GM19193 (cell line): Measurements from ENCODE around the gene DSCAM.

Source experiments
- POLR2A ChIP-seq: IDR thresholded peaks from 4 replicates; pipeline ENCODE4 v1.6.1; 2011; ENCODE audit not compliant: insufficient read depth, insufficient read length; ENCODE audit errors: extremely low read depth

The DSCAM gene

GRCh38 chr21:40282912-40283886 is 563.8 kb downstream of the DSCAM start:
- no peak for TF ChIP-seq POLR2A

- no peak for TF ChIP-seq POLR2A
These were observed 568.6 kb downstream of the DSCAM start for GRCh38 chr21:40278345-40278744.

GRCh38 chr21:40276001-40276400 is 571.0 kb downstream of the DSCAM start:
- no peak for TF ChIP-seq POLR2A

GRCh38 chr21:40272037-40272436 is 574.9 kb downstream of the DSCAM start:
- TF ChIP-seq POLR2A, result no peak

GRCh38 chr21:40271164-40271563 is 575.8 kb downstream of the DSCAM start:
- TF ChIP-seq POLR2A, result no peak

- TF ChIP-seq POLR2A, result no peak
These were observed 576.9 kb downstream of the DSCAM start for GRCh38 chr21:40270047-40270446.

GRCh38 chr21:40269239-40269638 is 577.7 kb downstream of the DSCAM start:
- no peak for TF ChIP-seq POLR2A

GRCh38 chr21:40257342-40257741 is 589.6 kb downstream of the DSCAM start:
- no peak for TF ChIP-seq POLR2A

- no peak for TF ChIP-seq POLR2A
These were observed 591.2 kb downstream of the DSCAM start for GRCh38 chr21:40255518-40256444.

- TF ChIP-seq POLR2A, result no peak
These were observed 592.2 kb downstream of the DSCAM start for GRCh38 chr21:40254540-40255465.

- TF ChIP-seq POLR2A, result no peak
These were observed 593.8 kb downstream of the DSCAM start for GRCh38 chr21:40253112-40253511.

- TF ChIP-seq POLR2A, result no peak
These were observed 596.3 kb downstream of the DSCAM start for GRCh38 chr21:40250514-40251294.

GRCh38 chr21:40244981-40245380 is 602.0 kb downstream of the DSCAM start:
- TF ChIP-seq POLR2A, result no peak
